Ovary (tissue), 3 donors: Measurements from ENCODE around the gene TACO1.

Experiments used
- CTCF ChIP-seq, 3 donors: fragments of 450-650 bp in 2 of 3; fragments of 200-600 bp in 1 of 3; IDR thresholded peaks; one replicate each; pipeline versions ENCODE4 v1.5.1 to v1.8.0; 2016 to 2022; ENCODE audit warnings: antibody characterized with exemption in 3 of 3, mild to moderate bottlenecking in 1 of 3
- EP300 ChIP-seq: sonication (generic); formaldehyde crosslinking; IDR thresholded peaks from one replicate; pipeline ENCODE4 v1.6.1; 2017; ENCODE audit warnings: antibody characterized with exemption
- POLR2A ChIP-seq: fragments of 450-650 bp; IDR thresholded peaks from one replicate; pipeline ENCODE4 v1.6.1; 2017; ENCODE audit warnings: antibody characterized with exemption, mild to moderate bottlenecking, moderate library complexity
- donor health status: DM: no; HTN: no; CAD: no.

- no peak for TF ChIP-seq POLR2A
- no peak for TF ChIP-seq CTCF (IDR thresholded peaks at IDR 0.05)
- no peak for TF ChIP-seq EP300
These were observed 7.9 kb upstream of the TACO1 start for GRCh38 chr17:63592797-63593196.
